HepG2 (cell line): Measurements from ENCODE around the gene EIF3B. TPM values are rescaled to one million over a fixed set of nuclear protein-coding genes. Genes with fewer than 3 reads are reported as not detected.

Experiments
- HMG20B ChIP-seq: conservative IDR thresholded peaks from 2 replicates; pipeline ENCODE4 v1.6.1; 2016; ENCODE audit warnings: missing genetic modification reagents, missing compliant biosample characterization
- KDM6A ChIP-seq: IDR thresholded peaks from 2 replicates; pipeline ENCODE4 v1.6.1; 2016; ENCODE audit warnings: low read depth
- MXD4 ChIP-seq: IDR thresholded peaks from 2 replicates; pipeline ENCODE4 v1.6.1; 2016; ENCODE audit warnings: mild to moderate bottlenecking, missing biosample characterization, missing genetic modification reagents
- PCBP1 ChIP-seq: fragments of 200-400 bp; formaldehyde crosslinking; IDR thresholded peaks from 2 replicates; pipeline ENCODE4 v1.6.1; 2017; ENCODE audit warnings: mild to moderate bottlenecking, low read depth, low read length, borderline replicate concordance
- PHF8 ChIP-seq: sonication (generic); formaldehyde crosslinking; IDR thresholded peaks from 2 replicates; pipeline ENCODE4 v1.5.0; 2020; ENCODE audit warnings: missing genetic modification reagents
- TAF1 ChIP-seq: sonication (generic); formaldehyde crosslinking; IDR thresholded peaks from 2 replicates; pipeline ENCODE4 v1.4.0; 2020; ENCODE audit warnings: missing genetic modification reagents
- ZBTB8A ChIP-seq: sonication (generic); formaldehyde crosslinking; IDR thresholded peaks from 2 replicates; pipeline ENCODE4 v1.4.0; 2020; ENCODE audit warnings: mild to moderate bottlenecking, low read depth, missing genetic modification reagents, borderline replicate concordance
- ZNF20 ChIP-seq: sonication (generic); formaldehyde crosslinking; IDR thresholded peaks from 2 replicates; pipeline ENCODE4 v1.4.0; 2020; ENCODE audit warnings: mild to moderate bottlenecking, moderate library complexity, missing genetic modification reagents
- ZNF431 ChIP-seq: sonication (generic); formaldehyde crosslinking; IDR thresholded peaks from 2 replicates; pipeline ENCODE4 v1.9.0; 2022; ENCODE audit warnings: missing genetic modification reagents, low read depth, mild to moderate bottlenecking, borderline replicate concordance
- ZNF589 ChIP-seq: sonication (generic); formaldehyde crosslinking; conservative IDR thresholded peaks from 2 replicates; pipeline ENCODE4 v1.8.0; 2022; ENCODE audit warnings: mild to moderate bottlenecking, moderate library complexity, missing genetic modification reagents
- polyA plus RNA-seq, 8 experiments: library from polyadenylated mRNA; depleted of rRNA in 3 of 8; stranded (reverse) in 7 of 8; unstranded in 1 of 8; fragments of >200 nt; fragmentation: Illumina TruSeq in 4 of 8; extraction: Trizol in 4 of 8; gene quantifications; 2 replicates each; pipeline versions ENCODE4 v1.2.1 to v1.2.3, GENCODE V29; 2011 to 2016; ENCODE audit warnings: low read depth in 4 of 8, missing spikeins in 1 of 8, mixed read lengths in 1 of 8; ENCODE audit not compliant: insufficient read depth in 1 of 8
- total RNA-seq, 5 experiments: library from RNA; depleted of rRNA; stranded (reverse); fragments of >200 nt; fragmentation: Illumina TruSeq; extraction: Trizol; gene quantifications; 2 replicates each; pipeline ENCODE4 v1.2.3, GENCODE V29; 2016; ENCODE audit warnings: low read depth in 1 of 5
- TF ChIP-seq, protein P1 (sequence below): sonication (generic); formaldehyde crosslinking; IDR thresholded peaks from 2 replicates; pipeline ENCODE4 v1.9.0; 2022; ENCODE audit warnings: missing genetic modification reagents, mild to moderate bottlenecking, borderline replicate concordance
- TF ChIP-seq, protein P2 (sequence below): sonication (generic); formaldehyde crosslinking; IDR thresholded peaks from 2 replicates; pipeline ENCODE4 v1.5.0; 2020; ENCODE audit warnings: mild to moderate bottlenecking, missing genetic modification reagents
- TF ChIP-seq, protein P3 (sequence below): sonication (generic); formaldehyde crosslinking; IDR thresholded peaks from 2 replicates; pipeline ENCODE4 v1.9.0; 2021; ENCODE audit warnings: missing genetic modification reagents, mild to moderate bottlenecking, borderline replicate concordance
- TF ChIP-seq, protein P4 (sequence below): sonication (generic); formaldehyde crosslinking; IDR thresholded peaks from 2 replicates; pipeline ENCODE4 v1.9.0; 2021; ENCODE audit warnings: missing genetic modification reagents, borderline replicate concordance
- TF ChIP-seq, protein P5 (sequence below): sonication (generic); IDR thresholded peaks from 2 replicates; pipeline ENCODE4 v1.6.1; 2016; ENCODE audit warnings: low read depth, borderline replicate concordance
- TF ChIP-seq, protein P6 (sequence below): sonication (generic); formaldehyde crosslinking; conservative IDR thresholded peaks from 2 replicates; pipeline ENCODE4 v1.8.0; 2022; ENCODE audit warnings: low read depth, missing genetic modification reagents

Gene EIF3B
- total and polyA plus RNA-seq, 2 of the 13 experiments (the other 11 are each of a cell fraction or from before 2014, with no cell fraction given), result 92.2 to 241 TPM

DNA sequence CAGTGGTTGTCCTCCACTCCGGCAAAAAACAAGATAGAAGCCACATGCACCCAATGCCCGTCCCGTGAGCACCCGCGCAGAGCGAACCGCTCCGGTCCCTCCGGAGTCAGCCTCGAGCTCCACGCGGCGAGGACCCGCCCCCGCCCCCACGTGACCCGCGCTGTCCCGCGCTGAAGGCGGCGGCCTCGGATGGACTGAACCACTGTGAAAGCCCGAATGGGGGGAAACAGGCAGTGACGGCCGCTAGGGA lies 766 bp upstream of the EIF3B start (continued):
- TF ChIP-seq, protein P1, sequence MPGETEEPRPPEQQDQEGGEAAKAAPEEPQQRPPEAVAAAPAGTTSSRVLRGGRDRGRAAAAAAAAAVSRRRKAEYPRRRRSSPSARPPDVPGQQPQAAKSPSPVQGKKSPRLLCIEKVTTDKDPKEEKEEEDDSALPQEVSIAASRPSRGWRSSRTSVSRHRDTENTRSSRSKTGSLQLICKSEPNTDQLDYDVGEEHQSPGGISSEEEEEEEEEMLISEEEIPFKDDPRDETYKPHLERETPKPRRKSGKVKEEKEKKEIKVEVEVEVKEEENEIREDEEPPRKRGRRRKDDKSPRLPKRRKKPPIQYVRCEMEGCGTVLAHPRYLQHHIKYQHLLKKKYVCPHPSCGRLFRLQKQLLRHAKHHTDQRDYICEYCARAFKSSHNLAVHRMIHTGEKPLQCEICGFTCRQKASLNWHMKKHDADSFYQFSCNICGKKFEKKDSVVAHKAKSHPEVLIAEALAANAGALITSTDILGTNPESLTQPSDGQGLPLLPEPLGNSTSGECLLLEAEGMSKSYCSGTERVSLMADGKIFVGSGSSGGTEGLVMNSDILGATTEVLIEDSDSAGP (CRISPR knock-in tag), result peak; percentile 67; the same call in 1 of the 2 replicates
- TF ChIP-seq MXD4 (CRISPR knock-in tag) (peak; percentile 98), KDM6A (CRISPR knock-in tag) (no peak), ZNF589 (CRISPR knock-in tag) (no peak), PHF8 (CRISPR knock-in tag) (peak; percentile 77), TAF1 (CRISPR knock-in tag) (peak; percentile 80), PCBP1 (no peak), ZBTB8A (CRISPR knock-in tag) (peak; percentile 77; the same call in 1 of the 2 replicates), ZNF431 (peak; percentile 91), ZNF20 (CRISPR knock-in tag) (no peak), HMG20B (CRISPR knock-in tag) (peak; percentile 56; the same call in 1 of the 2 replicates)
- TF ChIP-seq, protein P2, sequence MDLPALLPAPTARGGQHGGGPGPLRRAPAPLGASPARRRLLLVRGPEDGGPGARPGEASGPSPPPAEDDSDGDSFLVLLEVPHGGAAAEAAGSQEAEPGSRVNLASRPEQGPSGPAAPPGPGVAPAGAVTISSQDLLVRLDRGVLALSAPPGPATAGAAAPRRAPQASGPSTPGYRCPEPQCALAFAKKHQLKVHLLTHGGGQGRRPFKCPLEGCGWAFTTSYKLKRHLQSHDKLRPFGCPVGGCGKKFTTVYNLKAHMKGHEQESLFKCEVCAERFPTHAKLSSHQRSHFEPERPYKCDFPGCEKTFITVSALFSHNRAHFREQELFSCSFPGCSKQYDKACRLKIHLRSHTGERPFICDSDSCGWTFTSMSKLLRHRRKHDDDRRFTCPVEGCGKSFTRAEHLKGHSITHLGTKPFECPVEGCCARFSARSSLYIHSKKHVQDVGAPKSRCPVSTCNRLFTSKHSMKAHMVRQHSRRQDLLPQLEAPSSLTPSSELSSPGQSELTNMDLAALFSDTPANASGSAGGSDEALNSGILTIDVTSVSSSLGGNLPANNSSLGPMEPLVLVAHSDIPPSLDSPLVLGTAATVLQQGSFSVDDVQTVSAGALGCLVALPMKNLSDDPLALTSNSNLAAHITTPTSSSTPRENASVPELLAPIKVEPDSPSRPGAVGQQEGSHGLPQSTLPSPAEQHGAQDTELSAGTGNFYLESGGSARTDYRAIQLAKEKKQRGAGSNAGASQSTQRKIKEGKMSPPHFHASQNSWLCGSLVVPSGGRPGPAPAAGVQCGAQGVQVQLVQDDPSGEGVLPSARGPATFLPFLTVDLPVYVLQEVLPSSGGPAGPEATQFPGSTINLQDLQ (CRISPR knock-in tag), result peak; percentile 78; the same call in 1 of the 2 replicates
- TF ChIP-seq, protein P3, sequence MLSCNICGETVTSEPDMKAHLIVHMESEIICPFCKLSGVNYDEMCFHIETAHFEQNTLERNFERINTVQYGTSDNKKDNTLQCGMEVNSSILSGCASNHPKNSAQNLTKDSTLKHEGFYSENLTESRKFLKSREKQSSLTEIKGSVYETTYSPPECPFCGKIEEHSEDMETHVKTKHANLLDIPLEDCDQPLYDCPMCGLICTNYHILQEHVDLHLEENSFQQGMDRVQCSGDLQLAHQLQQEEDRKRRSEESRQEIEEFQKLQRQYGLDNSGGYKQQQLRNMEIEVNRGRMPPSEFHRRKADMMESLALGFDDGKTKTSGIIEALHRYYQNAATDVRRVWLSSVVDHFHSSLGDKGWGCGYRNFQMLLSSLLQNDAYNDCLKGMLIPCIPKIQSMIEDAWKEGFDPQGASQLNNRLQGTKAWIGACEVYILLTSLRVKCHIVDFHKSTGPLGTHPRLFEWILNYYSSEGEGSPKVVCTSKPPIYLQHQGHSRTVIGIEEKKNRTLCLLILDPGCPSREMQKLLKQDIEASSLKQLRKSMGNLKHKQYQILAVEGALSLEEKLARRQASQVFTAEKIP, result no peak
- TF ChIP-seq, protein P4, sequence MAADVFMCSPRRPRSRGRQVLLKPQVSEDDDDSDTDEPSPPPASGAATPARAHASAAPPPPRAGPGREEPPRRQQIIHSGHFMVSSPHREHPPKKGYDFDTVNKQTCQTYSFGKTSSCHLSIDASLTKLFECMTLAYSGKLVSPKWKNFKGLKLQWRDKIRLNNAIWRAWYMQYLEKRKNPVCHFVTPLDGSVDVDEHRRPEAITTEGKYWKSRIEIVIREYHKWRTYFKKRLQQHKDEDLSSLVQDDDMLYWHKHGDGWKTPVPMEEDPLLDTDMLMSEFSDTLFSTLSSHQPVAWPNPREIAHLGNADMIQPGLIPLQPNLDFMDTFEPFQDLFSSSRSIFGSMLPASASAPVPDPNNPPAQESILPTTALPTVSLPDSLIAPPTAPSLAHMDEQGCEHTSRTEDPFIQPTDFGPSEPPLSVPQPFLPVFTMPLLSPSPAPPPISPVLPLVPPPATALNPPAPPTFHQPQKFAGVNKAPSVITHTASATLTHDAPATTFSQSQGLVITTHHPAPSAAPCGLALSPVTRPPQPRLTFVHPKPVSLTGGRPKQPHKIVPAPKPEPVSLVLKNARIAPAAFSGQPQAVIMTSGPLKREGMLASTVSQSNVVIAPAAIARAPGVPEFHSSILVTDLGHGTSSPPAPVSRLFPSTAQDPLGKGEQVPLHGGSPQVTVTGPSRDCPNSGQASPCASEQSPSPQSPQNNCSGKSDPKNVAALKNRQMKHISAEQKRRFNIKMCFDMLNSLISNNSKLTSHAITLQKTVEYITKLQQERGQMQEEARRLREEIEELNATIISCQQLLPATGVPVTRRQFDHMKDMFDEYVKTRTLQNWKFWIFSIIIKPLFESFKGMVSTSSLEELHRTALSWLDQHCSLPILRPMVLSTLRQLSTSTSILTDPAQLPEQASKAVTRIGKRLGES (CRISPR knock-in tag), result peak; percentile 60; the same call in 1 of the 2 replicates
- TF ChIP-seq, protein P5, sequence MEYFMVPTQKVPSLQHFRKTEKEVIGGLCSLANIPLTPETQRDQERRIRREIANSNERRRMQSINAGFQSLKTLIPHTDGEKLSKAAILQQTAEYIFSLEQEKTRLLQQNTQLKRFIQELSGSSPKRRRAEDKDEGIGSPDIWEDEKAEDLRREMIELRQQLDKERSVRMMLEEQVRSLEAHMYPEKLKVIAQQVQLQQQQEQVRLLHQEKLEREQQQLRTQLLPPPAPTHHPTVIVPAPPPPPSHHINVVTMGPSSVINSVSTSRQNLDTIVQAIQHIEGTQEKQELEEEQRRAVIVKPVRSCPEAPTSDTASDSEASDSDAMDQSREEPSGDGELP, result no peak
- TF ChIP-seq, protein P6, sequence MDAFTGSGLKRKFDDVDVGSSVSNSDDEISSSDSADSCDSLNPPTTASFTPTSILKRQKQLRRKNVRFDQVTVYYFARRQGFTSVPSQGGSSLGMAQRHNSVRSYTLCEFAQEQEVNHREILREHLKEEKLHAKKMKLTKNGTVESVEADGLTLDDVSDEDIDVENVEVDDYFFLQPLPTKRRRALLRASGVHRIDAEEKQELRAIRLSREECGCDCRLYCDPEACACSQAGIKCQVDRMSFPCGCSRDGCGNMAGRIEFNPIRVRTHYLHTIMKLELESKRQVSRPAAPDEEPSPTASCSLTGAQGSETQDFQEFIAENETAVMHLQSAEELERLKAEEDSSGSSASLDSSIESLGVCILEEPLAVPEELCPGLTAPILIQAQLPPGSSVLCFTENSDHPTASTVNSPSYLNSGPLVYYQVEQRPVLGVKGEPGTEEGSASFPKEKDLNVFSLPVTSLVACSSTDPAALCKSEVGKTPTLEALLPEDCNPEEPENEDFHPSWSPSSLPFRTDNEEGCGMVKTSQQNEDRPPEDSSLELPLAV (CRISPR knock-in tag), result no peak
